Measurements from ENCODE around the gene SYNPO2. TPM values are rescaled to one million over a fixed set of nuclear protein-coding genes. Genes with fewer than 3 reads are reported as not detected.

SYNPO2 gene
- total and polyA plus RNA-seq, 2 of the 8 experiments (the other 6 are each of a cell fraction or from before 2014, with no cell fraction given), result 0.50 to 4.2 TPM

- TF ChIP-seq, protein P1, sequence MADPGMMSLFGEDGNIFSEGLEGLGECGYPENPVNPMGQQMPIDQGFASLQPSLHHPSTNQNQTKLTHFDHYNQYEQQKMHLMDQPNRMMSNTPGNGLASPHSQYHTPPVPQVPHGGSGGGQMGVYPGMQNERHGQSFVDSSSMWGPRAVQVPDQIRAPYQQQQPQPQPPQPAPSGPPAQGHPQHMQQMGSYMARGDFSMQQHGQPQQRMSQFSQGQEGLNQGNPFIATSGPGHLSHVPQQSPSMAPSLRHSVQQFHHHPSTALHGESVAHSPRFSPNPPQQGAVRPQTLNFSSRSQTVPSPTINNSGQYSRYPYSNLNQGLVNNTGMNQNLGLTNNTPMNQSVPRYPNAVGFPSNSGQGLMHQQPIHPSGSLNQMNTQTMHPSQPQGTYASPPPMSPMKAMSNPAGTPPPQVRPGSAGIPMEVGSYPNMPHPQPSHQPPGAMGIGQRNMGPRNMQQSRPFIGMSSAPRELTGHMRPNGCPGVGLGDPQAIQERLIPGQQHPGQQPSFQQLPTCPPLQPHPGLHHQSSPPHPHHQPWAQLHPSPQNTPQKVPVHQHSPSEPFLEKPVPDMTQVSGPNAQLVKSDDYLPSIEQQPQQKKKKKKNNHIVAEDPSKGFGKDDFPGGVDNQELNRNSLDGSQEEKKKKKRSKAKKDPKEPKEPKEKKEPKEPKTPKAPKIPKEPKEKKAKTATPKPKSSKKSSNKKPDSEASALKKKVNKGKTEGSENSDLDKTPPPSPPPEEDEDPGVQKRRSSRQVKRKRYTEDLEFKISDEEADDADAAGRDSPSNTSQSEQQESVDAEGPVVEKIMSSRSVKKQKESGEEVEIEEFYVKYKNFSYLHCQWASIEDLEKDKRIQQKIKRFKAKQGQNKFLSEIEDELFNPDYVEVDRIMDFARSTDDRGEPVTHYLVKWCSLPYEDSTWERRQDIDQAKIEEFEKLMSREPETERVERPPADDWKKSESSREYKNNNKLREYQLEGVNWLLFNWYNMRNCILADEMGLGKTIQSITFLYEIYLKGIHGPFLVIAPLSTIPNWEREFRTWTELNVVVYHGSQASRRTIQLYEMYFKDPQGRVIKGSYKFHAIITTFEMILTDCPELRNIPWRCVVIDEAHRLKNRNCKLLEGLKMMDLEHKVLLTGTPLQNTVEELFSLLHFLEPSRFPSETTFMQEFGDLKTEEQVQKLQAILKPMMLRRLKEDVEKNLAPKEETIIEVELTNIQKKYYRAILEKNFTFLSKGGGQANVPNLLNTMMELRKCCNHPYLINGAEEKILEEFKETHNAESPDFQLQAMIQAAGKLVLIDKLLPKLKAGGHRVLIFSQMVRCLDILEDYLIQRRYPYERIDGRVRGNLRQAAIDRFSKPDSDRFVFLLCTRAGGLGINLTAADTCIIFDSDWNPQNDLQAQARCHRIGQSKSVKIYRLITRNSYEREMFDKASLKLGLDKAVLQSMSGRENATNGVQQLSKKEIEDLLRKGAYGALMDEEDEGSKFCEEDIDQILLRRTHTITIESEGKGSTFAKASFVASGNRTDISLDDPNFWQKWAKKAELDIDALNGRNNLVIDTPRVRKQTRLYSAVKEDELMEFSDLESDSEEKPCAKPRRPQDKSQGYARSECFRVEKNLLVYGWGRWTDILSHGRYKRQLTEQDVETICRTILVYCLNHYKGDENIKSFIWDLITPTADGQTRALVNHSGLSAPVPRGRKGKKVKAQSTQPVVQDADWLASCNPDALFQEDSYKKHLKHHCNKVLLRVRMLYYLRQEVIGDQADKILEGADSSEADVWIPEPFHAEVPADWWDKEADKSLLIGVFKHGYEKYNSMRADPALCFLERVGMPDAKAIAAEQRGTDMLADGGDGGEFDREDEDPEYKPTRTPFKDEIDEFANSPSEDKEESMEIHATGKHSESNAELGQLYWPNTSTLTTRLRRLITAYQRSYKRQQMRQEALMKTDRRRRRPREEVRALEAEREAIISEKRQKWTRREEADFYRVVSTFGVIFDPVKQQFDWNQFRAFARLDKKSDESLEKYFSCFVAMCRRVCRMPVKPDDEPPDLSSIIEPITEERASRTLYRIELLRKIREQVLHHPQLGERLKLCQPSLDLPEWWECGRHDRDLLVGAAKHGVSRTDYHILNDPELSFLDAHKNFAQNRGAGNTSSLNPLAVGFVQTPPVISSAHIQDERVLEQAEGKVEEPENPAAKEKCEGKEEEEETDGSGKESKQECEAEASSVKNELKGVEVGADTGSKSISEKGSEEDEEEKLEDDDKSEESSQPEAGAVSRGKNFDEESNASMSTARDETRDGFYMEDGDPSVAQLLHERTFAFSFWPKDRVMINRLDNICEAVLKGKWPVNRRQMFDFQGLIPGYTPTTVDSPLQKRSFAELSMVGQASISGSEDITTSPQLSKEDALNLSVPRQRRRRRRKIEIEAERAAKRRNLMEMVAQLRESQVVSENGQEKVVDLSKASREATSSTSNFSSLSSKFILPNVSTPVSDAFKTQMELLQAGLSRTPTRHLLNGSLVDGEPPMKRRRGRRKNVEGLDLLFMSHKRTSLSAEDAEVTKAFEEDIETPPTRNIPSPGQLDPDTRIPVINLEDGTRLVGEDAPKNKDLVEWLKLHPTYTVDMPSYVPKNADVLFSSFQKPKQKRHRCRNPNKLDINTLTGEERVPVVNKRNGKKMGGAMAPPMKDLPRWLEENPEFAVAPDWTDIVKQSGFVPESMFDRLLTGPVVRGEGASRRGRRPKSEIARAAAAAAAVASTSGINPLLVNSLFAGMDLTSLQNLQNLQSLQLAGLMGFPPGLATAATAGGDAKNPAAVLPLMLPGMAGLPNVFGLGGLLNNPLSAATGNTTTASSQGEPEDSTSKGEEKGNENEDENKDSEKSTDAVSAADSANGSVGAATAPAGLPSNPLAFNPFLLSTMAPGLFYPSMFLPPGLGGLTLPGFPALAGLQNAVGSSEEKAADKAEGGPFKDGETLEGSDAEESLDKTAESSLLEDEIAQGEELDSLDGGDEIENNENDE (IDR thresholded peaks at IDR 0.05; ENCODE audit: insufficient replicate concordance, low read length), result no peak
- TF ChIP-seq BCL11A (IDR thresholded peaks at IDR 0.05; ENCODE audit: low read depth in 2 of 2, low read length in 2 of 2) (no peak), TEAD4 (IDR thresholded peaks at IDR 0.05; ENCODE audit: low read depth, low read length) (no peak), GTF2F1 (IDR thresholded peaks at IDR 0.05; ENCODE audit: borderline replicate concordance, low read depth, low read length) (no peak), SRF (IDR thresholded peaks at IDR 0.05; ENCODE audit: low read depth, low read length) (no peak), FOSL1 (IDR thresholded peaks at IDR 0.05; ENCODE audit: insufficient read depth, low read depth, low read length) (no peak), CHD2 (IDR thresholded peaks at IDR 0.05; ENCODE audit: low read length) (no peak), TBP (IDR thresholded peaks at IDR 0.05; ENCODE audit: low read depth, low read length) (no peak), PHF8 (conservative IDR thresholded peaks at IDR 0.05; ENCODE audit: low read depth, low read length) (no peak), SUZ12 (IDR thresholded peaks at IDR 0.05; ENCODE audit: low read length) (no peak), BRCA1 (IDR thresholded peaks at IDR 0.05; ENCODE audit: low read depth, low read length) (no peak)
Observed at GRCh38 chr4:118941149-118941548, 52.5 kb downstream of the SYNPO2 start (continued).

All from H1 (cell line).